ENCODE measurements around the gene LARP4B.

Gene LARP4B

DNA sequence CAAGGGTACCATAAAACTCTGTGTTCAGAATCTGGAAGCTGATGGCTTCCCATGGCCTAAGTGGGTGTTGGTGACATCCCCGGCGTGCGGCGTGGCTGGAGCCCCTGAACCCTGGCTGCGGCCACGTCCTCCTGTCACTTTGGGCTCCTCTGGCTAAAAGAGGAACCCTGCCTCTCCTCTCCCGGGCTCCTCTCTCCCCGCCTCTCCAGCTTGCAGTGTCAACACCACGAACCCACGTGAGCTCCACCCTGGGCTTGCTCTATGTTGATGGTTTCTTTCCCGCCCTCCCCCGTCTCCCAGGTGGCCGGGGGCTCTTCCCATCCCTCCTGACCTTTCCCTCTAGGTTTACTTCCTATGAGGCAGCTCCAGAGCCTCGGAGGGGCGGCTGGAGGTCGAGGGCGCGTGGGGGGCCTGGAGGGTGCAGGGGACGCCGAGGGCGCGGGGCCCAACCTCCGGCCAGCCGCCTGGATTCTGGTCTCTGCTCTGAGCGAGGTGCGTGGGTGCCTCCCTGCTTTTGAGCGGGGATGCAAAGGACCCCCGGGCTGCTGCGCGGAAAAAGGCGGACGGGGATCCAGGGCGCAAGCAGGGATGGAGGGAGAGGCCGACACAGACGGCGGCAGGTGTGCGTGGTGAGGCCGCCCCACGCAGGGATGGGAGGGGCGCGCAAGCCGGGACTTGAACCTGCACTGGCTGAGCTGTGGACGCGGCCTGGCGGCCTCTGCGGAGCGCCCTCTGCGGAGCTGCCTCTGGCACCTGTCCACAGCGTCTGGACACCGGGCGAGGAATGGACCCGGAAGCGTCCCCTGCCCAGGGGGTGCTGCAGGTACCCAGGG, 126.5 kb downstream of the LARP4B start:
- DNase-seq, result no peak

DNA sequence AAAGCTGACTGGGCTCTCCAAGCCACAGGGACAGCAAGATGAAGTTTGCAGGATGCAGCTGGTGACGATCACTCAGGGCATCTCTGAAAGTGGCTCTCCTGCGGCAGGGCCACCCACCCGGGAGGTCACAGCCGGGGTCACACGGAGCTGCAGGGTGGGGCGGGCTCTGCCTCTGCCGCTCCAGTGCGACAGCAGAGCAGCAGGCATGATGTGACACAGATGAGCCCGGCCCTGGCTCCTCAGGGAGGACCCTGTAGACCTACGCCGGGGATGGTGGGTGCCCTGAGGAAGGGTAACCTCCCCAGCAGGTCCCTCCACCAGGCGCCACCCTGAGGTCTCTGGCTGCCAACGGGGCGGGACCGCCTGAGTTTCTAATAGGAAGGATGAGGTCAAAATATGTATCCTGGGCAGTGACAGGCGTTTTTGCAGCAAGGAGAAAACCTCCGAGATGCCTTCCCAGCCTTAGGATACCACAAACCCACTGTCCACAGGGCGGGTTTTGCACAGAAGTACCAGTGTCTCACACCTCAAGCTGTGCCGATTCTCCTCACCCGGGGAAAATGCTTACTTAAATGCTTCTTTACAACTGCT, 127.2 kb downstream of the LARP4B start:
- no peak for DNase-seq

DNA sequence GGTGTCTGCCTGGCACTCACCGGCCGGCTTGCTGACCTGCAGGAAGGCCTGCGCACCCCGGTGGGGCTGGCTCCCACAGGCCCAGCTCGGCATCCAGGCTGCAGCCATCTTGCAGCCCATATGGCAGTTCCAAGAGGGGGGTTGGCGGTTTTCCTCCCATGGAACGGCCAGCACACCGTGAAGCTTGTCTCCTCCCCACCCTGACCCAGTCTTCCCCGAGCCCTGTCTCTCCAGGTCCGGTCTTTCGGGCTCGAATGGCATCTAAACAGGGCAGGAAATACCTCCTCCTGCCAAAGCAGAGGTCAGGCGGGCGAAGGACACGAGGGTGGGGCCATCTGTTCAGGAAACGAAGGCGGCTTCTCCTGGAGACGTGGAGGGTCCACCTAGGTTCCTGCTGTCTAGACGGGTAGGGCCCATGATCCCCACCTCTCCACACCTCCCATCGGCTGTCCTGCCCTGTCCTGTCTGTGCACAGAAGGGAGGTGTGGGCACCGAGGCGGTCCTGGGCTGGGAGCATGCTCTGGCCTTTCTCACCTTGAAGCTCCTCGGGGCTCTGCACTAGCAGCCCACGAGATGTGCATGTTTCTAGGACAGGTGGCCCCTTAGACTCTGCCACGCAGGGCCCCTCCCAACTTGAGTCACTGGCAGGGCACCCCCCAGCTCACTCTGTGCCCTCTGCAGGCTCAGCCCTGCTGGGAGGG, 128.3 kb downstream of the LARP4B start:
- DNase-seq, result no peak

DNA sequence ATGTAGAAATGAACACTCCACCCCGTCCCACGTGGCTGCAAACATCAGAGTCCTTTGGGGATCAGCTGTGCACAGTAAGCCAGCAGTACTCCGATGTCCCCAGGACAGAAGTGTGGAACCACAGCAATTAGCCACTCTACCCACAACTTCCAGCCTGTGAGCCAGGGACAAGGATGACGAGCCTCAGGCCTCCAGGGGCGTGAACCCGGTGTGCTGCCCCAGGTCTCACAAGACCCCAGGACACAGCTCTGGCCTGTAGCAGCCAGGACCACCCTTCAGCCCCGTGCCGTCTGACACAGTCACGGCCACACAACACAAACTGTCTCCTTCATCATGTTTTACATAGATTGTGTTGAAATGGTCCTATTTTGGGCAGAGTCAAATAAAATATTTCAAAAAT, 129.0 kb downstream of the LARP4B start:
- DNase-seq, result no peak

DNA sequence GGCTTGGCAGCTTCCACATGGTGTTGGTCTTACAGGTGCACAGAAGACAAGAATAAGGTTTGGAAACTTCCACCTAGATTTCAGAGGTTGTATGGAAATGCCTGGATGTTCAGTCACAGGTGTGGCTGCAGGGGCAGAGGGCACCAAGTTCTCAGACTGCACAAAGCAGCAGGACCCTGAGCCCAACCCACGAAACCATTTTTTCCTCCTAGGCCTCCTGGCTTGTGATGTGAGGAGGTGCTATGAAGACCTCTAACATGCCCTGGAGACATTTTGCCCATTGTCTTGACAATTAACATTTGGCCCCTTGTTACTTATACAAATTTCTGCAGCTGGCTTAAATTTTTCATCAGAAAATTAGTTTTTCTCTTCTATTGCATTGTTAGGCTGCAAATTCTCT, 134.3 kb downstream of the LARP4B start:
- DNase-seq, result no peak

DNA sequence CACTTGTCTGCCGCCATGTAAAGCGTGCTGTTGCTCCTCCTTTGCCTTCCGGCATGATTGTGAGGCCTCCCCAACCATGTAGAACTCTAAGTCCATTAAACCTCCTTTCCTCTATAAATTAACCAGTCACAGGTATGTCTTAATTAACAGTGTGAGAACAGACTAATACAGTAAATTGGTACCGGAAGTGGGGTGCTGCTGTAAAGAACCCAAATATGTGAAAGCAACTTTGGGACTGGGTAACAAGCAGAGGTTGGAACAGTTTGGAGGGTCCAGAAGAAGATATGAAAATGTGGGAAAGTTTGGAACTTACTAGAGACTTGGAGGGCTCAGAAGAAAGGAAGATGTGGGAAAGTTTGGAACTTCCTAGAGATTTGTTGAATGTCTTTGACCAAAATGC, 135.3 kb downstream of the LARP4B start:
- no peak for DNase-seq

DNA sequence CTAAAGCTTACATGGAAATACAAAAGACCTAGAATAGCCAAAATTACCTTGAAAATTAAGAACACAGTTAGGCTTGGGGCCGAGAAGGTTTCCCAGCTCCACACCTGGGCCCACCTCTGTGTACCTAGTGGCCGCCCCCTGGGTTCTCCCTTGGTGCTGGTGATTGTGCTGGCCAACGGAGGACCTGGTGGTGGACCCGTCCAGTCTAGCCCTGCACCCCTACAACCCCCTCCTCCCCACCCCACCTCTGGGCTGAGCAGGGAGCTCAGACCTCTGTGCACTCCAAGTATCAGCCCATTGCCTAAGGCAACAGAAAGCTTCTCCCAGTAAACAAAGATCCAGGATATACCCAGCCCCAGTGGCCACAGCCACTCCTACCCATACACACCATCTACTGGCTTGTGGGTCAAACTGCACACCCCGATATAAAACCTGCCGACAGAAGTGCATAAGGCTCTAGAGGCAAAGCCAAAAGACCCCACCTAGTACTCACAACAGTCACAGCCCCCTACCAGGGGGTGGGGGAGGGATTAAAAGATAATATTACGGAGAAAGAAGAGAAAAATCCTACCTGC, 137.0 kb downstream of the LARP4B start:
- no peak for DNase-seq

DNA sequence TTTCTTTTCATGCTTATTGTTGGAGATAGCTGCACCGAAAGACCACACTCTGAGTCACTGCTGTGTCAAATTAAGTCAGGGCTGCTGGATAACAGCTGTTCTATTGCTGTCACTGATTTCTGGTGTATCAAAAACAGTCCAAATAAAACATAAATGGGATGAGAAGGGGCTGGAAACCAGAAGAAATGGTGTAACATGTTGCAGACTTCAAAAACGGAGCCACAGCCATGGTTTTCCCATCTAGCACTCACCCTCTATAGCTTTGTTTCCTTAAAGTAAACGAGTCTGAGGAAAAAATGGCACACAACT, 138.8 kb downstream of the LARP4B start:
- no peak for DNase-seq

DNA sequence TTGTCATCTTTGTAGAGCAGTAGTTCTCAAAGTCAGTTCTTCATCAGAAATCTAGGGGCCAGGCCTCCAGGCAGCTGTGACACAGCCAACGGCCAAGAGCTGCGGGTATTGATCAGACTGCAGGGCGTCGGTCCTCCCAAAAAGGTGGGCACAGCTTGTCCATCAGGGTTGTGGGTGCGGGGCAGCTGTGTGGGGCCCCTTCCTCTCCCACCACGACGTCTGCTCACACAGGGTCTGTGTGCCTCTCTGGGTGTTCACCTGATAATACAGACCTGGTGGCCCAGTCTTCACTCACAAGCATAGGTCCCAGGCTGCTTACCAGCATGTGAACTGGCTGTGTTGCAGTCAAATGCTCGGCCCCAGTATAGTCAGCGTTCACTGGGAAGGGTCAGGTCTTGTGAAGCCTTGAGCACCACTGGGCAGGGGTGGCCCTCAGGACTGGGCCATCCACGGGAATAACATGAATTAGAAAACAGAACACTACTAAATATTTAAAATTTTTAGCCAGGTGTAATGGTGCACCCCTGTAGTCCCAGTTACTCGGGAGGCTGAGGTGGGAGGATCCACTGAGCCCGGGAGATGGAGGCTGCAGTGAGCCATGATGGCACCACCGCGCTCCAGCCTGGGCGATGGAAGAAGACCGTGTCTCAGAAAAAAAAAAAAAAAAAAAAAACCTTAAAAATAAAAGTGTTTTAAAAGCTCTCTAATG, 139.3 kb downstream of the LARP4B start:
- DNase-seq, result no peak

DNA sequence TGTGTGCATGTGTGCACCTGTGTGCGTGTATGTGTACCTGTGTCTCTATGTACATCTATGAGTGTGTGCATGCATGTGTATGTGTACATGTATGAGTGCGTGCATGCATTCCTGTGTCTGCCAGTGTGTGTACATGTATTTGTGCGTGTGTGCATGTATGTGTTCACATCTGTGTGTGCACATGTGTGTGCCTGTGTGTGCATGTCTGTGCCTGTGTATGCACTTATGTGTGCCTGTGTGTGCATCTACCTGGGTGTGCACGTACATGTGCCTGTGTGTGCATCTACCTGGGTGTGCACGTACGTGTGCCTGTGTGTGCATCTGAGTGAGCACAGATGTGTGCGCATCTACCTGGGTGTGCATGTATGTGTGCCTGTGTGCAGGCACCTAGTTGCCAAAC, 139.9 kb downstream of the LARP4B start:
- no peak for DNase-seq

DNA sequence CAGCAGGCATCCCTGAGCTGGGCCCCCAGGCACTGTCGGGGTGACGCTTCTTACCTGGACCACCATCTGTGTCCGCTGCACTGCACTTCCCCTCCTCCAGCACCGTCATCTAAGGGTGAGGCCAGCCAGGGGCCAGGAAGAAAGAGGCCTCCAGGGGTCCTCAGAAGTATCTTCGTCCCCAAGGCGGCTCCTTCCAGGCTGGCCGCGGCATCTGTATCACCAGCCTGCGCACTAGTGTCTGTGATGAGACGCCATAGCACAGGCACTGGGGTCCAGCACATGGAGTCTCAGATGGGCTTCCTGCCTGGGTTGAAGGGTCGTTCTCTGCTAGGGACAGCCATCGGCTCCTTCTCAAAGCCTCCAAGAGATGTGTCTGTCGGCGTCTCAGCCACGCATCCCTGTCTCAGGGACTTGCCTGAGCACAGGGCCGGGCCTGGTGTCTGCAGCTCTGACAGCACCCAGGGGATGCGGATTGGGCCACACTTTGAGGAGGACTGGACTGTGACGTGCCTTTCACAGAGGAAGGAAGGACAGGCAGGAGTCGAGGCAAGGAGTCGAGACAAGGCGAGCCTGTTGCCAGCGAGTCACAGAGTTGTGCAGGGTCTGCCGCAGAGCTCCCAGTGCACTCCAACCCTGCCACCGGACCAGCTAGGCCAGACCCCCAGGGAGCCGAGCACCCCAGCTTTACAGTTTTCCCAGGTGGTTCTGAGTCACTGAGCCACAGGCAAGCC, 140.5 kb downstream of the LARP4B start:
- no peak for DNase-seq

DNA sequence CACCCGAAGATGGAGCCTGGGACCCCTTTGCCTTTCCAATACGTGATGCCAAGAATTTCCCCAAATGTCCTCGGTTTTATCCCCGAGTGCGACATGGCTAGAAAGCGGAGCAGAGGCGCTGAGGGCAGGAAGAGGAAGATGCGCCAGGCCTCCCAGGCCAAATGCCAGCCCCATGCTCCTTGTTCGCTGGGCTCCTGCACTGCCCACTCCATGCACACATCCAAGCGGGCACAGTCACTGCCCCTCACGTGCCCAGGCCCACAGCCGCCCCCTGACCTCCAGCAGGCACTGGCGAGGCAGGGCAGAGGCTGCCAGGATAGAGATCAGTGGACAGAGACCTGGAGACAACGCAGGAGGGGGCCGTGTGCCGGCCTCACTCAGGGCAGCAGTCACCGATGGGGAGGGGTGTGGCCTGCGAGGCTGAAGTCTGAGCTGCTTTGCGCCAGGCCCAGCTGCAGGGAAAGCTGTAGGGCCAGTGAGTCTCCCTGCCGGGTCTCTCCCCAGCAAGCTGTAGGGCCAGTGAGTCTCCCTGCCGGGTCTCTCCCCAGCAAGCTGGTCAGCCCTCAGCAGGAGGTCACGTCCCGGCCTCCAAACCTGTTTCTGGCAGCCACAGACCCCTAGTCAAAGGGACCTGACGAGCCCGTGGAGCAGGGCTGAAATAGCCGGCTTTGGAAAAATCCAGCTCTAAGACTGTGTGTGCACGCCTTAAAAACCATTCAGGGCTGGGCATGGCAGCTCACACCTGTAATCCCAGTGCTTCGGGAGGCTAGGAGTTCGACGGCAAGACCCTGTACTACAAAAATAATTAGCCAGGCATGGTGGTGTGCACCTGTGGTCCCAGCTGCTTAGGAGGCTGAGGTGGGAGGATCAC, 141.4 kb downstream of the LARP4B start:
- DNase-seq, result no peak

DNA sequence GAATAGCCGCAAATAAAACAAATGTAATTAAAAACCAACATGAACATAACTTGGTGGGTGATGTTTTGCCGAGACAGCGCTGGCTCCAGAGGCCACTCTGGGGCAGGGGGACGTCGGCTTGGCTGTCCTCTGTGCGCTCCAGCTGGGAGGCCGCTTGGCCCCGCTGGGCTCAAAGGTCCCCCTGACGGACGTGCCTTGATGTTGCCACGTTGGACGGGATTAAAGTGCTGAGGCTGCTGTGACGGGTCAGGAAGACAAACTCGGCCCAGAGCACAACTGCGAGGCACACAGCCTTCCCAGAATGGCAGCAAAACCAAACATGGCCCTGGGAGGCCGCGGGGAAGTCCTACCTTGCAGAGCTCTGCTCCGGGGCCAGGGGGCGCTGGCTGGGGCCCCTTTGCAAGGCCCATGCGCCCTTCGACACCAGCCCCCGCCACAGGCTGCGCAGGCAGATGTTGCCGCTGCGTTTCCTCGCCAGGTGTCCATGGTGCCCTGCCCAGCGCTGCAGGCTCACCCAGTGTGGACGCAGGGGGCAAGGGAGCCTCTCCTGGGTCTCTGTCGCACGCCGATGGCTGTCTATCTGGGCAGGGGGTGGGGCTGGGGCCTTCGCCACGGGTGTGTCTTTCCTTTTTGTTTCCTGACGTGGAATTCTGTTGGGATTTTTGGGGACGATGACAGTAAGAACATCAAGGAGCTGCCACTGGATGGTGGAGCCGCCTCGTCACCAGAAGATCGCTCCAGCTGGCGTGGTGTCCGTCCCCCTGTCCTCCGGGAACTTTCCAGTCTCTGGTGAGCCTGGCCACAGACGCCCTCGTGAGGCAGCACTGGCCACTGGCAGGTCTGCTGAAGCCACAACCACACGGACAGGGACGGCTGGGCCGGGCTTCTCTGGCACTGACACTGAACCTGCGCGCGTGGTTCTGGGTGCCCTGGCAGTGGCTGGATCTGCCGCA, 142.4 kb downstream of the LARP4B start:
- DNase-seq, result no peak

DNA sequence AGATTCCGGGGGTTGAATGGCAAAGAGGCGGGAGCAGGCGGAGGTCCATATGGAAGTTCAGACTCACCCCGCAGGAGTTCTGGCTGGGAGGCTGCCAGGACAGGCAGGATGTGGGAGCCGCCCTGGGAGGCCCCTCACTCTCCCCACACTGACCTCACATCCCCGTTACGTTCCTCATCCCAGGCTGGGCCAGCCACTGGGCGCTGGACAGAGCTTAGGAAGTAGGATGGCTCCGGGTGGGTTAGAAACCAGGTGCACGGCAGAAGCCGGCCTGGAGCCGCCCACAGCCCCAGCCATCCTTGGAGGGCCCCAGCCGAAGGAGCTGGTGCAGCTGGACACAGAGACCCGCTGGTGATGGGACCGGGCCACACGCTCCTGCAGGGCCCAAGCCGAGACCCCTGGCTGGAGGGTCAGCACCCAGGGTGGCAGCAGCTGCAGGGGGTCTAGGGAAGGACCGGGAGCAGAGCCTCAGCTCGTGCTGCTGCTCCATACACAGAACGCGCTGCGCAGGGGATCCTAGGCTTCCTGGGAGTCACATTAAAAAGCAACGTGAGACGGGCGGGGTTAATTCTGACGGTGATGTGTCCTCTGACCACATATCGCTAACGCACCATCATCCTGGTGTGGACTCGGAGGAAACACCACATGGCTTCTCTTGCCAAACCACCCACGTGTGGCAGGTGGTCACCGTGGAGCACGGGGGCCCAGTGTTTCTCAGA, 143.4 kb downstream of the LARP4B start:
- DNase-seq, result no peak

DNA sequence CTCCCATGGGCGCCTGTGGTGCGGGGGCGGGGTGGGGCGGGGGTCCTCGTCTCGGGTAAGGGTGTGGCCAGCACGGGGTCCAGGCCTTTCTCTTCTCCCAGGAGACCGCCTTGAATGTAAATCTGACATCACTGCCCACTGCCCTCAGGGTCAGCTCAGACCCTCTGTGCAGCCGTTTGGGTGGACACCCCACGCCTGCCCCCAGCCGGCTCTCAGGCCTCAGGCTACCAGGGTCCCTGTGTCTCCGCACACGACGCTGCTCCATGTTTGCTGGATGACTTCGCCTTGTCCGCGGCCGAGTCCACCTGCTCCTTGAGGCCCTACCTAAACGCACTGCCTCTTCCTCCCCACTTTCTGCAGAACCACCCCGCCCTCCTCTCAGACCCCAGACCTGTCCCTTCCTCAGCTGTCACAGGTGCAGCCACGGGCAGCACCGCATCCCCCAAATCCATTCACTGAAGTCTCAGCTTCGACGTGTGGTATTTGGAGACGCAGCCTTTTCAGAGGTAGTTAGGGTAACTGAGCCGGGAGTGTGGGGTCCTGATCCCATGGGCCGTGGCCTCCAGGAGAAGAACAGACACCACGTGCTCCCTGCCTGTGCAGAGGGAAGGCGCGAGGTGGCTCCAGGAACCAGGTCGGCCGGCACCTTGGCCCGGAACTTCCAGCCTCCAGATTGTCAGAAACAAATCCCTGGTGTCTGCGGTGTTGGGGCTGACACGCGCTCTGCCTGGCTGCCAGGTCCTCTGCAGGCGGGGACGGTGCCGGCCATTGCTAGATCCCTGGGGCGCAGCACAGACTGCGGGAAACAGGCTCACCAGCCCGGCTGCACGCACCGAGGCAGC, 144.7 kb downstream of the LARP4B start:
- no peak for DNase-seq

DNA sequence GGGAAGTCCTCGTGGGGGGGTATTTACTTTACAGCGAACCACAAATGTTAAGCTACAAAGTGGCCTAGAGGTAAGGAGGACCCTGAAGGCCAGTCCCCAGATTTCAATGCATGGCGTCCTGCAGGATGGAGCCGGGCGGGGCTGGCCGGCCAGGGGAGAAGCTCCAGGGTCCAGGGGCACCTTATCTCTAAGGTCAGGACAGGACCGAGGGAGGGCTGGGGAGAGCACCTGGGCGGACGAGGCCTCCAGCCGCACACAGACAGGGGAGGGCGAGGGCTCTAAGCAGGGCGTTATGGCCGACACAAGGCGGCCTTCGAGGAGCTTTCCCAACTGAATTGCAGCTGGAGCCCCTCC, 145.7 kb downstream of the LARP4B start:
- DNase-seq, result no peak

DNA sequence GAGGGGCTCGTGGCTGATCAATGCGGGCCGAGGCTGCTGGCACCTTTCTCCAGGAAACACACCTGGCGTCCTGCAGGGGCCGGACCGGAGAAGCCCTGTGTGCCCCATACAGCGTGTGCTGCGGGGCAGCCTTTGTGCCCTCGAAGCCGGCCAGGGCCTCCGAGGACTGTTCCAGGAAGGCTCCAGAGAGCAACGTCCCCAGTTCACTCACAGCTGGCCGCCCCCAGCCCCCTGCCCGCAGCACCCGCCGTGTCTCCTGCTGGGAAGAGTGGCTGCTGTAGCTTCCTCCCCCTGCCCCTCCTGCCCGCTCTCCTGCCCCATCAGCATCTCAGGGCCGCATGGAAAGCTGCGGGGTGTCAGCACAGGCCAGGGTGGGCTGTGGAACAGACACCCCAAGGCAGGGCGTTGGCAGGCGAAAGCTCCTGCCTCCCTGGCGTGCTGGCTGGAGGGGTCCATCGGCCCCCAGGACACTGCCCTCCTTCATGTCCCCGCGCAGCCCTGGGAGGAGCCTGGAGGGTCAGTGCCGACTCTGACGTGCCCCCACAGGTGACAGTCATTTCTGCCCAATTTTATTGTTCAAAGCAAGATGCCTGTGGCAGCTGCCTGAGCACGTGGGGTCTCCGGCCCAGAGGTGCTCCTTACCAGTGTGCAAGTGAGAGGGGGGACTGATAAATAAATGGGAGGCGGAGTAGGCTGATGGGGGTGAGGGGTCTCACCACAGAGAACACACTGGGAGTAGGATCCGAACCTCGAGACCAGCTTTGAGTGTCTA, 146.2 kb downstream of the LARP4B start:
- no peak for DNase-seq
